ENCODE measurements around the gene MEST.
"Not testable (repeated sequence)": the region's sequence is repeated elsewhere in the genome, so short reads cannot be mapped to it uniquely, and the experiment has no call there.

Gene MEST, protein sequence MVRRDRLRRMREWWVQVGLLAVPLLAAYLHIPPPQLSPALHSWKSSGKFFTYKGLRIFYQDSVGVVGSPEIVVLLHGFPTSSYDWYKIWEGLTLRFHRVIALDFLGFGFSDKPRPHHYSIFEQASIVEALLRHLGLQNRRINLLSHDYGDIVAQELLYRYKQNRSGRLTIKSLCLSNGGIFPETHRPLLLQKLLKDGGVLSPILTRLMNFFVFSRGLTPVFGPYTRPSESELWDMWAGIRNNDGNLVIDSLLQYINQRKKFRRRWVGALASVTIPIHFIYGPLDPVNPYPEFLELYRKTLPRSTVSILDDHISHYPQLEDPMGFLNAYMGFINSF

DNA sequence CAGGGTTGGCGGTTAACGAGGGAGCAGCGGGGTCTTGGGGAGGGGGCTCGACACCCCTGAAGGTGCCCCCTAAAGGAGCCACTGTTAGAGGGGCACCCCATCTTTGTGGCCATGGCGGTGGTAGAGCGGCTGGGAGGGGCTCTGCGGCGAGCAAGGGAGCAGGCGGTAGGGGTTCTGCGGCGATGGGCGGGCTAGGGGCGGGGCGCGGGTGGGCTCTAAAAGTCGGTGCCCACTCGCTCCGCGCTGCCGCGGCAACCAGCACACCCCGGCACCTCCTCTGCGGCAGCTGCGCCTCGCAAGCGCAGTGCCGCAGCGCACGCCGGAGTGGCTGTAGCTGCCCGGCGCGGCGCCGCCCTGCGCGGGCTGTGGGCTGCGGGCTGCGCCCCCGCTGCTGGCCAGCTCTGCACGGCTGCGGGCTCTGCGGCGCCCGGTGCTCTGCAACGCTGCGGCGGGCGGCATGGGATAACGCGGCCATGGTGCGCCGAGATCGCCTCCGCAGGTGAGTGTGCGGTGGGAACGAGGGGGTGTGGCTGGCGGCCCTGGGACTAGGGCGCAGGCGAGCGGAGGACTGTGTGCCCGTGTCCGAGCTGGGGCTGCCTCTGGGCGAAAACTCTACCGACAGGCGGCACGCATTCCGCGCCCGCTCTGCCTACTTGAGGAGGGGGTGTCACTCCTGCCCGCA lies at the start of gene MEST:
MEST (plus strand) TSS at position 245 of the 682 bp plus-strand sequence; CDS start at position 474, 229 bp downstream.
- DNase-seq (ENCODE audit: low read depth), result no peak

DNA sequence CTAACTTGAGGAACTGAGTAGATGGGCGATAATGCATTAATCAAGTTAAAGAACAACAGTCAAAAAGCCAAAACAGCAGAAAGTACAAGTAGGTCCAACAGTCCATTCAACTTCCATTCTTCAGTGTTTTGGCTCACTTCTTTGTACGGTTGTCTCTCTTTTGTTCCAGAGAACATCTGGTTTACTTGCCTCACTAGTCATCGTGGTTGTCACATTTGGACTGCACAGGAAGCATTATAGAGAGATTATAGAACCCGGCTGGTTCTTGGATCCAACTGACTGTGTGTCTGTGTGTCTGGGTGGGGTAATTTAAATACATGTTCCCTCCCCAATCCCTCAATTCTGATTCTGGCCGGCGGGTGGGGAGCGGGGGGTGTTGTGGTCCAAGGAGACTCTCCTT lies 49.3 kb upstream of the MEST start:
- no peak for DNase-seq (ENCODE audit: low read depth)

DNA sequence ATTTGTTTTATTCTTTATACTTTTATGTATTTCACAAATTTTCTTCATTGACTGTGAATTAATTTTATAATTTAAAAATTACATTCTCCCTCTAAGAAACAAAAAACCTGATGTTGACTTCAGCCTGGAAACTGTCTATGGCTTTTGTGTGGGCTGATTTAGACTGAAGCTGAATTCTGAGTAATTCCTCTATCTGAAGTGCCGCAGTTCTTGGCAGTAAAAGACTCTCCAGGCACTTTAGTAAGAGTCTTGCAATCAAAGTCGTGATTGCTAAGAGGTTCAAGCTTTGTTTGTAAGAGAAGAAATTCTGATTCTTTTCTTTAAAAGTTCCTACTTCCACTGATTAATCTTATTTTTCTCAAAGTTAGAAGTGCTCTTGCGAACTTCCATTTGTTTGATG lies 47.7 kb upstream of the MEST start:
- DNase-seq (ENCODE audit: low read depth), result no peak

DNA sequence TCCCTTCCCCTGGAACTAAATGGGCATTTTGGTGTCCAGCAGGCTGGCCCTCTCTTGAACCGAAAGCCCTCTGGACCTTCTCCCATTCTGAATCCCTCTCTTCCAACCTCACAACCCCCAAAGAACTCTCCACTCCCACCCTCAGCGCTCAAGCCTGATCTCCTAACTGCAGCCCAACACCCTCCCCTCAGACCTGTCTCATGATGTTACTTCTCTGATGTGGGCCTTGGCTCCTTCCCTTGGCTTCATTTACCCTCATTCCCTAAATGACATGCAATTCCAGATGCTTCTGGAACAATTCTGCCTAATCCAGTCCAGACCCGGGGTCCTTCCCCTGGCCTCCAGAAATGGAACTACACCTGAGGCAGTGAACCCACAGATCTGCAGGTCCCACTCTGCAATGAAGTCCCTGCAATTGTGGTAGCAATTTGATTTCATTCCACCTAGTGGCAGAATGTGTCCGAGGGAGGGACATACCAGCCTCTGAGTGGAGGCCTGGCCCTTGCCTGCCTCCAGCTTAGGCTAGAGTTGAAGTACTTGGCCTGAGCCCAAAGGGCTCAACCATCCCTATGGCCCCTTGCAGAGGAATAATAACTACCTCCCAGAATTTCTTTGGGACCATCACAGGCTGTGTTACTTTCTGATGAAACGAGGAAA lies 47.0 kb upstream of the MEST start:
- no peak for DNase-seq (ENCODE audit: low read depth)

DNA sequence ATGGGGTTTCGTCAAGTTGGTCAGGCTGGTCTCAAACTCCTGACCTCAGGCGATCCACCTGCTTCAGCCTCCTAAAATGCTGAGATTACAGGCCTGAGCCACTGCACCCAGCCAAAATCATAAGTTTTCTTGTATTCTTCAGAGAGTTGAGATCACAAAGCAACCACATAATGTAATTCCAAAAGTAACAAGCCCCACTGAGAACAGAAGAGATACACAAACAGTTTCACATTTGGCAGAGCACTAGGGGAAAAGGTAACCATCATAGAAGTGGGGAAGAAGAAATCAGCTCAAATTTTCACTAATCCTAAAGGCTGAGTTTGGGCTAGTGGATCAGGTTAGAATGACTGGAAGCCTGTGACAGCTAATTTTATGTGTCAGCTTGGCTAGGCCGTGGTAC lies 45.6 kb upstream of the MEST start:
- no peak for DNase-seq (ENCODE audit: low read depth)

DNA sequence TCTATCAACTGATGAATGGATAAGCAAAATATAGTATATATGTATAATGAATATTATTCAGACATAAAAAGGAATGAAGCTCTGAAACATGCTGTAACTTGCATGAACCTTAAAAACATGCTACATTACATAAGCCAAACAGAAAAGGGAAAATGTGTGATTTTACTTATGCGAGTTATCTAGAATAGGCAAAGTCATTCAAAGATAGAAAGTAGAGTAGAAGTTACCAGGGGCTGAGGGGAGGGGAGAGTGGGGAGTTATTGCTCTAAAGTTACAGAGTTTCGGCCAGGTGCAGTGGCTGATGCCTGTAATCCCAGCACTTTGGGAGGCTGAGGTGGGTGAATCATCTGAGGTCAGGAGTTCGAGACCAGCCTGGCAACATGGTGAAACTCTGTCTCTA lies 40.5 kb upstream of the MEST start:
- DNase-seq (ENCODE audit: low read depth), result not testable (repeated sequence)

DNA sequence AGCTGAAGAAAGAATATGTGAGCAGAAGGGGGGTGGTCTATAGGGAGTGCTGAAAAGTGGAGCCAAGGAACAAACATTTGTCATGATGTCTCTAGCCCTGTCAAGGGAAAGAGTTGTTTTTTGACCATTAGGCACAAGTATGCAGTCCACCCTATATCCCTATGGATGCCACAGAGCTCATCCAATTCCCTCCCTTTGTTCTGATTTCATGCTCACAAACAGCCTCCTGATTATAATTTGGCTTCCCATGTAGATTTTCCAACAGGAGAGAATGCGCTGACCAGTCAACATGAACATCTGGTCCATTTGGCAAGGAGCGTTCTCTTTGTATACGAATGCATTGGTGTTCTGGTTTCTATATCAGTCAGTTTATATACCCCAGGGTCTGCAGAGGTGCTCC lies 38.9 kb upstream of the MEST start:
- no peak for DNase-seq (ENCODE audit: low read depth)

DNA sequence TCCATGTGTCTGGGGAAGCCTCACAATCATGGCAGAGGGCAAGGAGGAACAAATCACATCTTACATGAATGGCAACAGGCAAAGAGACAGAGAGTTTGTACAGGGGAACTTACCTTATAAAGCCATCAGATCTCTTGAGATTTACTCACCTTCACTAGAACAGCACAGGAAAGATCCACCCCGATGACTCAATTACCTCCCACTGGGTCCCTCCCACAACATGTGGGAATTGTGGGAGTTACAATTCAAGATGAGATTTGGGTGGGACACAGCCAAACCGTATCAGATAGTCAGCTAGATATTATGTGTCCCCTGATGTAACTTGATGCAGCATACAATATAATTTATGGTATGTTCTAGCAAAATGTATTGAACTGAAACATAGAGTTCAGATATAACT lies 36.9 kb upstream of the MEST start:
- DNase-seq (ENCODE audit: low read depth), result no peak

DNA sequence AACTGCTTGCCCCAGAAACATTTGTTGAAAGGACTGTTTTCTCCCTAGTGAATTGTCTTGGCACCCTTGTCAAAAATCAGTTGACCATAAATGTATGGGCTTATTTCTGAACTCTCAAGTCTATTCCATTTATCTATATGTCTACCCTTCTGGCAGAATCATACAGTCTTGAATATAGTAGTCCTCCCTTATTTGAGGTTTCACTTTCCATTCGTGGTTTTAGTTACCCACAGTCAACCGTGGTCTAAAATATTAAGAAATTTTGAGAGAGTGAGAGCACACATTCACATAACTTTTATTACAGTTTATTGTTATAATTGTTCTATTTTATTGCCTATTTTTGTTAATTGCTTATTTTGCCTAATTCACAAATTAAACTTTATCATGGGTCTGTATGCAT lies 33.6 kb upstream of the MEST start:
- no peak for DNase-seq (ENCODE audit: low read depth)

DNA sequence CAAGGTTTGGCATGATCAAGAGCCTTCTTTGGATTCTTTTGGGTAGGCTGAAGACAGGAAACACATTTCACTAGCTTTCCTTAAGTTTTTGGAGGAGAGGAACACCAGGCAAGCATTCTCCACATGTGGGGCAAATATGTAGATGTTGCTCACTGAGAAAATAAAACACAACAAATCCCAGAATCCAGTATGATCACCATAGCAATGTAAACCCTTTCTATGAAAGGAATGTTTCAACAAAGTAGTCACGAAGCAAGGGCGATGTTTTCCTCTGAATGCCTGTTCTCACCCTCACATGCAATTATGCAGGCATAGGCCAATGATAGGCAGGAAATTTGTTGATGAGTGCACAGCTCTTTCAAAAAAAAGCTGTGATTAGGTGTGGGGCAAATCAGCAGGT lies 30.6 kb upstream of the MEST start:
- DNase-seq (ENCODE audit: low read depth), result no peak

DNA sequence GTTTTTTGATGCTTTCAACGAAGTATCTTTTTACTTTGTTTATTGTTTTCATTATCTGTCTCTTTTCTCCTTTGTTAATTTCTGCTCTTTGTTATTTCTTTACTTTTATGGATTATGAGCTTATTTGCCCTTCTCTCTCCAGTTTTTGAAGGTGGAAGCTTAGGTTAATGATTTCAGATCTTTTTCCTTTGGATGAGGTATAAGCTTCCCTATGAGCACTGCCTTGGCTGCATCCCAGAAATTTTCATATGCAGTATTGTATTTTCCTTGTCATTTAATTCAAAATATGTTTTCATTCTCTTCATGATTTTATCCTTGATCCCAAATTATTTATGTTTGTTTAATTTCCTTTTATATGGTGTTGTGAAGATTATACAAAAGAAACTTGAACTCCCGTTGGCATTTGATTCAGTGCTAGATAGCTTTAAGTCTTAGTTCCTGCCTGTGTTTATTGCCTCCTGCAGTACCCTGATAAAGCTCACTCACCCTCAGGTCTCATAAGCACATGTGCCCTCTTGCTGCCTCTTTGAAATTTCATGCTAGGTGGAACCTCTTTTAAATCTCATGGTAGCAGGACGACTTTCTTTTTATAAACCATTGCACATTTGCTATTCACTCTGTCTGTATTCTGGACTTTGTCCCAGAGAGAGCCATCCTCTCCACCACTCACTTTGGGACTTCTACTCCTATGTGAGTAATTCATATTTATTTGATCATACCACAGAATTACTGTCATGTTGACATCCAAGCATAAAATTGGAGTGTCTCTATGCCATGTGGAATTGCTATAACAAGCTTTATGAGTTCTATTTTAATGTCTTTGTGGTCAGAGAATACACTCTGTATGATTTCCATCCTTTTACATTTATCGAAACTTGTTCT lies 28.1 kb upstream of the MEST start:
- DNase-seq (ENCODE audit: low read depth), result no peak

DNA sequence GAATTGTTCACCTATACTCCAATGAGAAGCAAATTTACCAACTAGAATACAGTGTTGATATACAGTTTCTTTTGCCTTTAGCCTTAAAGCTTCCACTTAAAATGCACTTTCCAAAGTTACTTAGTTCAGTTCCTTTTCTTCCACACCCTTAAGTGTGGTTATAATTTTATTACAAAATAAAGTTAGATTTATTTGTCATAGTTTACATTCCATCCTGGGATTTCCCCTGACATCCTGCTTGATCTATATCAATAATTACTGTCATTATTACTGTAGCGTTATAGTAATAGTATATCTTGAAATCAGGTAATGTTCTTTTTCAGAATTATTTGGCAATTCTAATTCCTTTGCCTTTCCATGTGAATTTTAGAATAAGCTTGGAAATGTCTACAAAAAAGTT lies 23.3 kb upstream of the MEST start:
- no peak for DNase-seq (ENCODE audit: low read depth)

DNA sequence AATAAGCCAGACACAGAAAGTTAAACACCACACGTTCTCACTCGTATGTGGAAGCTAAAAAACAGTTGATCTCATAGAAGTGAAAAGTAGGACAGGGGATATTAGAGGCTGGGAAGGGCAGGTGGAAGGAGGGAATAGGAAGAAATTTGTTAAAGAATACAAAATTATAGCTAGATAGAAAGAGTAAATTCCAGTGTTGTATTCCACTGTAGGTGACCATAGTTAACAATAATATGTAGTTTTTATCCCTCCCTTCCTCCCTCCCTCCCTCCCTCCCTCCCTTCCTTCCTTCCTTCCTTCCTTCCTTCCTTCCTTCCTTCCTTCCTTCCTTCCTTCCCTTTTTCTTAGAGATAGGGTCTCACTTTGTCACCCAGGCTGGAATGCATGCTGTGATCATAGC lies 19.9 kb upstream of the MEST start:
- no peak for DNase-seq (ENCODE audit: low read depth)

DNA sequence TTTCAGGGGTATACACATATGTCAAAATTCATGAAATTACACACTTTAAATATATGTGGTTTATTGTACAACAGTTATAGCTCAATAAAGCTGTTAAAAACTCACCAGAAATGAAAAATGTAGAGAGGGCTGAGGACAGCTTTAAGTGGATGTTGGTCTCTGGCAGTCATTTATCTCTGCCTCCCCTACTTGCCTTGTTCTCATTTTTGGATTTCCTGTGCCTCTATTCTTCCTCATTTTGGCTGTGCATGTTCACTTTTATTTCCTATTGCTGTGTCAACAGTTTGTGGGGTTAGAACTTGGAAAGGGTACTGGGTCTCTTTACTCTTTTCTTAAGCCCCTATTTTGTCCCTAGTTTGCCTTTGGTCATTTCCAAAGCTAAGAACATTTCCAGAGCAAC lies 18.6 kb upstream of the MEST start:
- no peak for DNase-seq (ENCODE audit: low read depth)

DNA sequence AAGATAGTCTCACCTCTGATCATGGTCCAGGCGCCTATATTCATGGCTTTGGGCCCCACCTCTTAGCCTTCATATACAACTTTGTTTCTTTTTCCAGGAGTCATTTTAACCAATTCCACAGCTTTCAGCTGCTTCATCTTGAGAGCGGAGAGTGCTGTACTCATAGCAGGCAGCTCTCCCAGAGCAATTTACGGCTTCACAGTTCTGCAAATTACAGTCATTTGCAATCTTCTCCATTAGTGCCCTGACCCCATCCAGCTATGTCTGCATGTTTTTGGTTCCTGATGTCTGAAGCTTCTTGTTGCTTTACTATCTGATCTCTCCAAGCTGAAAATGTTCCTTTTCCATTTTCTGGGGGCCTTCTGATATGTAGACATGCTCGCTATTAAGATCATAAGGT lies 18.0 kb upstream of the MEST start:
- no peak for DNase-seq (ENCODE audit: low read depth)

DNA sequence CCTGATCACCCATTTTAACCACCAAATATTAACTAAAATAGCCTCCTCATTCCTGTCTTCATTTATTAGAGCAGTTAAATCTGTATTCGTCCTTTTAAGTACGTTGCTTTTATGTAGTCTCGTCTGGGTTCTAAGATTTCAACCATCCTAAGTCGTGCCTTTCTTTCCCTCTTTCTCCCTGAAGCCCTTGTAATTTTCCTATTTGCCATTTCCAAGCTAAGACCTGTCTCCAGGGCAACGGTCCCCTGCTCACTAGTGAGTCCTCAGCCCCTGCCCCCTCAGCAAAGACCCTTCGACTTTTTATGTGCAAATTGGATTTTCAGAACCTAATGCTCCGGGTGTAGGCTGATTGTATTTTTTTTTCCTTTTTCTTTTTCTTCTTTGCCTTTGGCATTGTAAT lies 16.1 kb upstream of the MEST start:
- DNase-seq (ENCODE audit: low read depth), result no peak

DNA sequence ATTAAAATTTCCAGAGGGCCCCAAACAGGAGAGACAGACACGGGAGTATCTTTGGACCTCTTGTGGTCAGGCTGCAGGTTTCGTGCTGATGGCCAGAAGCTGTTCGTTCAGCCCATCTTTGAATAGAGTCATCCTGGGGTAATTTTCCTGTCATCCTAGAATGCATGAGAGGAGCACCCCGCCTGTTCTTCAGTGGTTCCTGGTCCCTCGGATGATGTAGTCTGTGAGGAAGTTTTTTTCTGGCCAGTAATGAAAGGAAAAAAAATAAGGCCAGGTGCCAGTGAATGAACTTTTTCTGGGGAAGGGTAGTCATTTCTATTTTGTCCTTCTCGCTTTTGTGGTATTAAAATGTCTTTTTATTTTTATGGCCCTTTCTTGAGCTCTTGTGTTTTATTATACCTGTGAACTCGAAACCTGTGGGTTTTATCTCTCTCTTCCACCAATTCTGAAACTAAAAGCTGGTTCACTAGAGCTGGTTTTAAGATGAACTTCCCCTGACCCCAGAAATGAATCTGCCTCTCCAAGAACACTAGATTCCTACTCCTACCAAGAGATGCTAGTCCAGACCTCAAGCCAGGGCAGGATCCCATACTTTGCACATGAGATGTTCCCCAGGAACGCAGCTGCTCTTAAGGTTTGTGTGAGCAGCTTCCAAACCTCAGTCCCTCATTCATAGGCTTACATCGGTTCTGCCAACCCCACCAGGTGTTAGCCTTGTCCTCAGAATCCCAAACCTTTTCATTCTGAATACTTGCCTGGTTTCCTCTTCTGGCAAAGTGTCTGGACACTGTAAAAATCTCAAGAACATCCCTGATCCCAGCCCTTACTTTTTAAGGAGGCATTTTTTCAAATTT lies 15.4 kb upstream of the MEST start:
- DNase-seq (ENCODE audit: low read depth), result no peak

DNA sequence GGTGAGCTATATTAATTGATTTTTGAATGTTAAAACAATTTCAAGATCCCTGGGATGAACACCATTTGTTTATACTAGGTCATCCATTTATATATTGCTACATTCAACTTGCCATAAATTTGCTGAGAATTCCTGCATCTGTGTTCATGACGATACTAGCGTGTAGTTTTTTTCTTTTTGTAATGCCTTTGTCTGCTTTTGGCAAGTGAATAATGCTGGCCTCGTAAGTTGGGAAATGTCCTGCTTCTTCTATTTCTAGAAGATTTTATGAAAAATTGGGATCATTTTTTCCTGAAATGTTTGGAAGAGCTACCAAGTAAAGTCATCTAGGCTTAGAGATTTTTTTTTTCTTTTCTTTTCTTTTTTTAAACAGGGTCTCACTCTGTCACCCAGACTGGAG lies 12.9 kb upstream of the MEST start:
- DNase-seq (ENCODE audit: low read depth), result no peak

DNA sequence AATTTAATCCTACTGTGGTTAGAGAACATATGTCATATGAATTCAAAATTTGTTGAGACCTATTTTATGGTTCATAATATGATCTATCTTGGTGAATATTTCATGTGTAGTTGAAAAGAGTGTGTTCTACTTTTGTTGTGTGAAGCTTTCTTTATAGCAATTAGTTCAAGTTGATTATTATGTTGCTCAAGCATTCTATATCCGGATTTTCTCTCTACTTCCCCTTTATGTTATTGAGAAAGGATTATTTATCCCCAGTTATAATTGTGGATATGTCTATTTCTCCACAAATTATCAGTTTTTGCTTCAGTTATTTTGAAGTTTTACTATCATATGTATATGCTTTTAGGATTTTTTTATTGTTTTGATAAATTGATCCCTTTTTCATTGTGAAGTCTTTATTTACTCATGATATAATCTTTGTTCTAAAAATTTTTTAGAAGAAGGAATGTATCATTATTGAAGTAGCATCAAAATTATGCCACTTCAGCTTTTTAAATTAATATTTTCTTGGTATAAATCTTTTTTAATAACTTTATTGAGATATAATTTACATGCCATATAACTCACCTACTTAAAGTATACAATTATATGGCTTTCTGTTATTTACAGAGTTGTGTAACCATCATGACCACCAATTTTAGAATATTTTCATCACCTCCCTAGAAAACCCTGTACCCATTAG lies 12.0 kb upstream of the MEST start:
- DNase-seq (ENCODE audit: low read depth), result no peak

DNA sequence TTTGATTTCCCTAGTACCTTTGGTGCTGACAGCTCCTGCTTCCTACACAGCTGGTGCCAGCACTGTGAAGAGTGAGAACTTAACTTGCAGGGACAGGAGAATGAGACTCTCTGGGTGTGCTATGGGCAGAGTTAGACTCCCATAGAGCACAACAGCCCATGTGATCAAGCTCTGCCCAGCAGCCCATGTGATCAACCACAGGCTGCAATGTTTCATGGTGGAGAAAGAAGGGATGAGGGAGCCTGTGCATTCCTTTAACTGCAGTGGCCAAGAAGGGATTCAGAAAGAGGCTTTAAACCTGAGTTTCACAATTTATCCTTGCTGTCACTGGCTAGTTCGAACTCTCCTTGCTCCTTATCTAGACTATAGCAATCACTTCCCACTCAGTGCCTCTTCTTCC lies 10.0 kb upstream of the MEST start:
- DNase-seq (ENCODE audit: low read depth), result no peak

DNA sequence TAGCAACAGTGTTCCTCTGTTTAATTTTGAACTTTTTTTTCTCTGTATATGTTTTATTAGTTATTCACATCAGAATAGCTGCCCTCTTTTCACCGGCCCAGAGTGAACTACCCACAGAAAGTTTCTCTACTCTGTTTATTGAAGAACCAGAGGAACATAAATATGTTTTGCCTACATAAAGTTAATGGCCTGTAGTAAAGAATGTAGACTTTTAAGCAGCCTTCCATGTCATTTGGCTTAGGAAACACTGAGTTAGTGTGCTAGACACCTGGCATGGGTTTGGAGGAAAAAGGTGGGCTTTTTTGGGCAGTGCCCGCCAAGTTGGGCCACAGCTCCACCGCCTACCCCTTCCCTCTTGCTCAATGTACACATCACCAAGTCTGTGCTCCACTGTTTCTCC lies 8.9 kb upstream of the MEST start:
- DNase-seq (ENCODE audit: low read depth), result no peak
